Stimulated activated CD8-positive, alpha-beta memory T cell treated with anti-CD3 and anti-CD28 coated beads, Interleukin-4, amount 100 ng/mL, for 1 hour (primary cell): ENCODE results near the gene PLIN1.
"Not testable (repeated sequence)": the region's sequence is repeated elsewhere in the genome, so short reads cannot be mapped to it uniquely, and the experiment has no call there.

ENCODE experiments used
- DNase-seq, 2 donors: peaks; one replicate each; pipeline ENCODE4 v3.0.0-alpha.2; 2020; ENCODE audit warnings: low read depth in 2 of 2, low spot score in 1 of 2

PLIN1 gene

GRCh38 chr15:89679212-89679611 lies at the start of gene PLIN1:
Gene PLIN1 (minus strand): TSS chr15:89679367. CDS start chr15:89677489, 1,878 bp downstream.
- DNase-seq: no peak

GRCh38 chr15:89728254-89728653 lies 49.1 kb upstream of the PLIN1 start:
- DNase-seq: no peak

GRCh38 chr15:89725064-89725463 lies 45.9 kb upstream of the PLIN1 start:
- no peak for DNase-seq

- no peak for DNase-seq
These were observed 45.5 kb upstream of the PLIN1 start for GRCh38 chr15:89724621-89725020.

GRCh38 chr15:89723031-89723430 lies 43.9 kb upstream of the PLIN1 start:
- DNase-seq: no peak

GRCh38 chr15:89714775-89715174 lies 35.6 kb upstream of the PLIN1 start:
- no peak for DNase-seq

- DNase-seq: no peak
These were observed 28.4 kb upstream of the PLIN1 start for GRCh38 chr15:89707577-89707976.

- no peak for DNase-seq
These were observed 25.2 kb upstream of the PLIN1 start for GRCh38 chr15:89704411-89704810.

- no peak for DNase-seq
These were observed 16.0 kb upstream of the PLIN1 start for GRCh38 chr15:89695198-89695597.

- no peak for DNase-seq
These were observed 14.5 kb upstream of the PLIN1 start for GRCh38 chr15:89693696-89694095.

GRCh38 chr15:89693091-89693490 lies 13.9 kb upstream of the PLIN1 start:
- DNase-seq: no peak

GRCh38 chr15:89690276-89691218 lies 11.4 kb upstream of the PLIN1 start, which contains the start of the genes PEX11A and WDR93:
Gene PEX11A (minus strand): TSS chr15:89690754. CDS start chr15:89690632, 122 bp downstream.
Gene WDR93 (plus strand): TSS chr15:89690811. CDS start chr15:89701747, 10,936 bp downstream.
- DNase-seq: peak; percentile 28 to 49

GRCh38 chr15:89689930-89690275 lies 10.7 kb upstream of the PLIN1 start:
- not testable (repeated sequence) for DNase-seq

GRCh38 chr15:89686522-89686921 lies 7.4 kb upstream of the PLIN1 start:
- no peak for DNase-seq

- DNase-seq: no peak
These were observed 6.8 kb upstream of the PLIN1 start for GRCh38 chr15:89685995-89686394.

GRCh38 chr15:89681146-89681545 lies 2.0 kb upstream of the PLIN1 start:
- no peak for DNase-seq

GRCh38 chr15:89680282-89680873 lies 1.2 kb upstream of the PLIN1 start:
- no peak for DNase-seq

- DNase-seq: no peak
These were observed 1.8 kb downstream of the PLIN1 start for GRCh38 chr15:89677381-89677780.

GRCh38 chr15:89675606-89676005 lies 3.6 kb downstream of the PLIN1 start:
- DNase-seq: no peak

- no peak for DNase-seq
These were observed 4.6 kb downstream of the PLIN1 start for GRCh38 chr15:89674526-89674925.

GRCh38 chr15:89673165-89673512 lies 6.0 kb downstream of the PLIN1 start:
- DNase-seq: no peak
